GM18951 (cell line): ENCODE data around the gene LCNL1.
"Not testable (repeated sequence)": the region's sequence is repeated elsewhere in the genome, so short reads cannot be mapped to it uniquely, and the experiment has no call there.

Source experiments
- POLR2A ChIP-seq: IDR thresholded peaks from 4 replicates; pipeline ENCODE4 v1.6.1; 2011; ENCODE audit warnings: mild to moderate bottlenecking; ENCODE audit not compliant: insufficient read length, insufficient read depth; ENCODE audit errors: extremely low read depth
- in situ Hi-C: fragments of 300-500 bp; cut with MboI; formaldehyde crosslinking; loops from one replicate; pipeline ENCODE4 v1.12.0; 2022; ENCODE audit warnings: low sequenced_read_pairs, mixed read lengths, inconsistent platforms; ENCODE audit not compliant: unreplicated experiment

Gene LCNL1

GRCh38 chr9:136994180-136994887 is 11.5 kb downstream of the LCNL1 start:
- in situ Hi-C loops: no loop called here
- TF ChIP-seq POLR2A: no peak

- in situ Hi-C loops: no loop called here
Measured at GRCh38 chr9:136994888-136995230, 12.1 kb downstream of the LCNL1 start.

GRCh38 chr9:136995362-136995761 is 12.6 kb downstream of the LCNL1 start:
- in situ Hi-C loops: no loop called here
- no peak for TF ChIP-seq POLR2A

More at GRCh38 chr9:136994888-136995230, 12.1 kb downstream of the LCNL1 start:
- TF ChIP-seq POLR2A: no peak

- in situ Hi-C loops: no loop called here
- TF ChIP-seq POLR2A: no peak
Measured at GRCh38 chr9:136995772-136996311, 13.0 kb downstream of the LCNL1 start.

GRCh38 chr9:136996361-136997292 is 13.8 kb downstream of the LCNL1 start, which contains the start of gene CLIC3:
TSS of gene CLIC3 (minus strand) at chr9:136996568. CDS start at chr9:136996543, 25 bp downstream.
- in situ Hi-C loops: no loop called here
- TF ChIP-seq POLR2A: no peak

GRCh38 chr9:136997371-136997770 is 14.6 kb downstream of the LCNL1 start:
- TF ChIP-seq POLR2A: no peak
- in situ Hi-C loops: no loop called here

- TF ChIP-seq POLR2A: no peak
- in situ Hi-C loops: no loop called here
Measured at GRCh38 chr9:136997830-136998234, 15.0 kb downstream of the LCNL1 start.

GRCh38 chr9:137000177-137000930 is 17.6 kb downstream of the LCNL1 start:
- in situ Hi-C loops: no loop called here

GRCh38 chr9:137001857-137002645 is 19.3 kb downstream of the LCNL1 start:
- TF ChIP-seq POLR2A: no peak
- in situ Hi-C loops: no loop called here

More at GRCh38 chr9:137000177-137000930, 17.6 kb downstream of the LCNL1 start:
- no peak for TF ChIP-seq POLR2A

- no peak for TF ChIP-seq POLR2A
- in situ Hi-C loops: no loop called here
Measured at GRCh38 chr9:137002646-137003041, 19.9 kb downstream of the LCNL1 start.

GRCh38 chr9:137004285-137004684 is 21.5 kb downstream of the LCNL1 start:
- in situ Hi-C loops: not testable (repeated sequence)

GRCh38 chr9:137006116-137007003 is 23.6 kb downstream of the LCNL1 start:
- in situ Hi-C loops: no loop called here
- TF ChIP-seq POLR2A: no peak
